GM19438 (cell line): ENCODE results near the gene MUC5AC.

Source experiments
- ATAC-seq: cut with Tn5 transposase; IDR thresholded peaks from one replicate; pipeline ENCODE4 v1.9.1; 2021; ENCODE audit warnings: low read depth; ENCODE audit not compliant: unreplicated experiment

Gene MUC5AC

GRCh38 chr11:1220941-1221721, 63.4 kb downstream of the MUC5AC start:
- ATAC-seq = no peak

- no peak for ATAC-seq
These were observed 64.1 kb downstream of the MUC5AC start for GRCh38 chr11:1221848-1222311.

- ATAC-seq = no peak
These were observed 65.0 kb downstream of the MUC5AC start, which contains the start of gene MUC5B for GRCh38 chr11:1222491-1223345. MUC5B (plus strand) TSS chr11:1223066; CDS start chr11:1223124, 58 bp downstream.

GRCh38 chr11:1223346-1224110, 65.8 kb downstream of the MUC5AC start:
- no peak for ATAC-seq

- no peak for ATAC-seq
These were observed 66.3 kb downstream of the MUC5AC start for GRCh38 chr11:1224111-1224490.

GRCh38 chr11:1224491-1225385, 67.0 kb downstream of the MUC5AC start:
- ATAC-seq = no peak

- ATAC-seq = no peak
These were observed 67.9 kb downstream of the MUC5AC start for GRCh38 chr11:1225386-1226225.

- no peak for ATAC-seq
These were observed 68.7 kb downstream of the MUC5AC start for GRCh38 chr11:1226226-1226985.

GRCh38 chr11:1226986-1227550, 69.3 kb downstream of the MUC5AC start:
- ATAC-seq = no peak

GRCh38 chr11:1227551-1228100, 69.9 kb downstream of the MUC5AC start:
- ATAC-seq = no peak

- ATAC-seq = no peak
These were observed 70.5 kb downstream of the MUC5AC start for GRCh38 chr11:1228101-1228821.

- no peak for ATAC-seq
These were observed 71.2 kb downstream of the MUC5AC start for GRCh38 chr11:1228921-1229451.

- no peak for ATAC-seq
These were observed 71.8 kb downstream of the MUC5AC start for GRCh38 chr11:1229471-1230120.

GRCh38 chr11:1230121-1230455, 72.3 kb downstream of the MUC5AC start:
- ATAC-seq = no peak

GRCh38 chr11:1230456-1231395, 73.0 kb downstream of the MUC5AC start:
- ATAC-seq = no peak
